Motor neuron (in vitro differentiated cells): ENCODE data around the gene SHFL. TPM values are rescaled to one million over a fixed set of nuclear protein-coding genes. Genes with fewer than 3 reads are reported as not detected.
A peak's percentile ranks its signal among the peaks of the same experiment; 100 is the strongest.

Experiments used
- ATAC-seq, 8 experiments: fragments of 200-7000 bp; cut with Tn5 transposase; replicated peaks in 6 of 8; 2 replicates each; pipeline ENCODE4 v1.8.0; 2021; ENCODE audit warnings: mild to moderate bottlenecking in 8 of 8, moderate library complexity in 8 of 8
- H3K27ac ChIP-seq, 2 donors: fragments of 250-450 bp; sonication (Bioruptor Pico); 2 replicates each; pipeline ENCODE4 v1.9.0; 2021; ENCODE audit warnings: antibody characterized with exemption in 2 of 2, mild to moderate bottlenecking in 2 of 2, moderate library complexity in 1 of 2
- H3K4me1 ChIP-seq, 2 donors: fragments of 250-450 bp; sonication (Bioruptor Pico); replicated peaks in 1 of 2; 2 replicates each; pipeline ENCODE4 v1.6.1; 2021; ENCODE audit warnings: antibody characterized with exemption in 2 of 2, mild to moderate bottlenecking in 2 of 2, moderate library complexity in 1 of 2
- H3K4me3 ChIP-seq, 5 donors: fragments of 250-450 bp; sonication (Bioruptor Pico); 2 replicates each; pipeline ENCODE4 v1.9.0; 2021; ENCODE audit warnings: antibody characterized with exemption in 5 of 5, mild to moderate bottlenecking in 5 of 5, moderate library complexity in 4 of 5
- WGBS, 10 experiments: fragments of 450-650 bp; shearing (Covaris generic); methylation state at CpG; one replicate each; pipeline ENCODE4 v1.0.0; 2022; 5-methylcytosine and 5-hydroxymethylcytosine counted together
- in situ Hi-C, 9 experiments: fragments of 400-800 bp; cut with MboI; loops; one replicate each; pipeline ENCODE4 v1.15.0; 2021; ENCODE audit warnings: low sequenced_read_pairs in 9 of 9, low pct_unique_long_range_greater_than_20kb in 2 of 9; ENCODE audit not compliant: unreplicated experiment in 9 of 9
- total RNA-seq, 8 experiments: library from RNA; unstranded; fragments of 300-600 nt; gene quantifications; 2 replicates each; pipeline versions ENCODE4 v1.2.3 to v1.2.4, GENCODE V29; 2022

Gene SHFL
- total RNA-seq, 8 experiments from 2014 or later: 2.2 to 29.4 (median 12.0) TPM

GRCh38 chr19:10133596-10133995 lies 47.5 kb downstream of the SHFL start:
- H3K27ac ChIP-seq: no peak overlapping the region
- WGBS, 10 experiments: 33 to 100% (median 96%) methylated on average over 1 to 8 of the region's 11 CpGs; no CpG with 5 or more reads in 1 of the 10 experiments
- in situ Hi-C loops: no loop called here
- no peak for ATAC-seq
- no peaks in the 10 kb centered on the region for H3K4me1 ChIP-seq
- H3K4me3 ChIP-seq: no peak overlapping the region

- in situ Hi-C loops: no loop called here
- 100% methylated on average over 1 of the region's 9 CpGs; no CpG with 5 or more reads in 9 of the 10 experiments for WGBS, 10 experiments
- Histone ChIP-seq H3K27ac (no peak overlapping the region), H3K4me3 (no peak overlapping the region), H3K4me1 (no peaks in the 10 kb centered on the region)
- no peak for ATAC-seq
Observed at GRCh38 chr19:10134040-10134439, 47.9 kb downstream of the SHFL start.

DNA sequence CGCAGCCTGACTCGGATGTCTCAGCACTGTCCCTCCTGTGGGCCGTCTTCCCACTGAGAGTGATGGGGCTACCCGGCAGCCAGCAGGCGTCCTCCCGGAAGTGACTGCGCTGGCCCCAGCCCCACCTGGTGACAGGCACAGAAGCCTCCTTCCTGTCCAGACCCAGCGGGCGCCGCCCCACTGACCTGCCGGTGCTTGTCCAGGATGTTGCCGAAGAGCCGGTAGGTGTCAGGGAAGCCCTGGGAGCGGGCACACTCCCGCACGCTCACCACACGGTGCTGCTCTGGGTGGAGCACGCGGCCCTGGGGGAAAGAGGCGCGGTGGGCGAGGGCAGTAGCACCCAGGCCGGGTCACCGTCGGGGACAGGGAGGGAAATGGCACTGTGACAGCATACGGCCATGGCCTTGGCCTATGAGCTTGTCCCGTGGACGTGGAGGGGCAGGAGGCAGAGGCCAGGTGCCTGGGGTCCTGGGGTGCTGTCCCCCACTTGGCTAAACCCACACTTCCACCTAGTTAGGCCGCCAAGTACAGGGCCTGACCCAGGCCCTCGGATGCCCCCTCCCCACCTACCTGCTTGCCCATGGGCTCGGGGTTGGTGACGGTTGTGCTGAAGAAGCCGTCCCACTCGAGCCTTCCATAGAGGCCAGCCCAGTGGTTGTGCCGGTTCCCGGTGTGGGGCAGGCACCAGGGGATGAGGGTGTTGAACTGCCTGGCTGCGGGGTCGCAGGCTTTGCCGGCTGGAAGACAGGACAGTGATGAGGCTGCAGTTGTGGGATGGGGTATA lies 49.6 kb downstream of the SHFL start:
- Histone ChIP-seq H3K4me3 (no peak overlapping the region), H3K27ac (no peak overlapping the region), H3K4me1 (no peaks in the 10 kb centered on the region)
- ATAC-seq: peak in 4 of 8 experiments; percentile 8 to 23 (median 21)
- 67 to 100% (median 96%) methylated on average over 1 to 9 of the region's 39 CpGs; no CpG with 5 or more reads in 5 of the 10 experiments for WGBS, 10 experiments
- in situ Hi-C loops: no loop called here

GRCh38 chr19:10136936-10137335 lies 50.8 kb downstream of the SHFL start:
- Histone ChIP-seq H3K27ac (no peak overlapping the region), H3K4me1 (no peaks in the 10 kb centered on the region), H3K4me3 (no peak overlapping the region)
- no peak for ATAC-seq
- WGBS, 10 experiments: 94 to 100% (median 96%) methylated on average over 1 to 9 of the region's 14 CpGs; no CpG with 5 or more reads in 7 of the 10 experiments
- in situ Hi-C loops: no loop called here

GRCh38 chr19:10137751-10138682 lies 51.9 kb downstream of the SHFL start:
- in situ Hi-C loops: no loop called here
- H3K4me3 ChIP-seq: no peak overlapping the region
- peak in 1 of 8 experiments; percentile 7 for ATAC-seq
- 29 to 100% (median 99%) methylated on average over 1 to 10 of the region's 38 CpGs; no CpG with 5 or more reads in 4 of the 10 experiments for WGBS, 10 experiments
- H3K27ac ChIP-seq: no peak overlapping the region
- H3K4me1 ChIP-seq: no peaks in the 10 kb centered on the region

GRCh38 chr19:10138879-10139795 lies 53.0 kb downstream of the SHFL start:
- no peaks in the 10 kb centered on the region for H3K4me1 ChIP-seq
- ATAC-seq: peak in 1 of 8 experiments; percentile 5
- H3K27ac ChIP-seq: no peak overlapping the region
- in situ Hi-C loops: no loop called here
- WGBS, 10 experiments: 92 to 100% (median 98%) methylated on average over 1 to 4 of the region's 27 CpGs; no CpG with 5 or more reads in 2 of the 10 experiments
- H3K4me3 ChIP-seq: no peak overlapping the region

DNA sequence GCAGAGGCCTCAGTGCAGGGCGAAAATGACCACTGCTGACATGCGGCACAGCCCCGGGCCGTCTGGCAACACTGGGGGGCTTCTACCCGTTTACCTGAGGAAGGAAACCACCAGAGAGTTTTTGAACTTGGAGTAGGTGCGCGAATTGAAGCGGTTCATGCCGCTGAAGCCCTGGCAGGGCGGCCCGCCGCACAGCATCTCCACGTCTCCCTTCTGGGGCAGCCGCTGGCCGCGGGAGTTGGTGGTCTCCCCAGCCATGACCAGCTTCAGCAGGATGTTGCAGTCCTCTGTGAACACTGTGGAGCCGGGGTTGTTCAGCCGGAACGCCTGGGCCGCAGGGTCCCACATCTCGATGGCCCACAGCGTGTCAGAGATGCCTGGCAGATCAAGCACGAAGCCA lies 53.8 kb downstream of the SHFL start:
- Histone ChIP-seq H3K27ac (no peak overlapping the region), H3K4me3 (no peak overlapping the region), H3K4me1 (no peaks in the 10 kb centered on the region)
- in situ Hi-C loops: no loop called here
- 60 to 100% (median 80%) methylated on average over 1 to 4 of the region's 23 CpGs; no CpG with 5 or more reads in 6 of the 10 experiments for WGBS, 10 experiments
- no peak for ATAC-seq

DNA sequence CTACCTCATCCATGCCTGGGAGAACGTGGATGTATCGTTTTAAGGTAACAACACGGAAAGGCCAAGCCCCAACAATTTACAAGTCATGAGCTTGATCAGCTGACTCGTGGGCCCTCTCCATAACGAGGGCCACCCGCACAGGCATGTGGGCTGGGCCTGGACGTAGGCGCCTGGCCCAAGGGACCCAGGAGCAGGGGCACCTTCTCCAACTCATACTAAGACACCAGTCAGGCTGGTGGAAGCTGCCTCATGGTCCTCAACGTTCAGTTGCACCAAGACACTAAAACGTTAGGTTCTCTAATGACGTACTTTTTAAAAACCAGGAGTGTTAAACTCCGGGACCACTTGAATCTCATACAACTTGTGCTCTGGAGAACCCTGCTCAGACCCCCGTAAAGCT lies 55.4 kb downstream of the SHFL start:
- in situ Hi-C loops: no loop called here
- 77 to 90% (median 86%) methylated on average over 1 to 11 of the region's 13 CpGs; no CpG with 5 or more reads in 4 of the 10 experiments for WGBS, 10 experiments
- no peak for ATAC-seq
- Histone ChIP-seq H3K4me1 (no peaks in the 10 kb centered on the region), H3K27ac (no peak overlapping the region), H3K4me3 (no peak overlapping the region)

DNA sequence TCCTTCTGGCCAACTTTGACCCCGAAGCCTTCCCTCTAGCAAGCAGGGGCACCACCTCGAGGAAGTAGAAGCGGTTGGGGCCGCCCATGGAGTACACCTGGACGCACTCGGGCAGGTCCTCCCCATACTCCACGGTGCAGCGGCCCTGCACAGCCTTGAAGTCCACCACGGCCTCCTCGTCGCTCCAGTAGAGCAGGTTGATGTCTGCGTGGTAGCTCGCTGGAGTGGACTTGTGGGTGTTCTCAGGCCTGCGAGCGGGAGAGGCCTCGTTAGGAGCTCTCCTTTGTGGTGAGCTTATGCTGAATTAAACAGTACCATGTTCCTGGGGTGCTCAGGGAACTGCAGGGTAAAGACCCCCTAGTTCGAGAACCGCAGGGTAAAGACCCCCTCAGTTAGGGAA lies 55.9 kb downstream of the SHFL start:
- Histone ChIP-seq H3K4me3 (no peak overlapping the region), H3K4me1 (no peaks in the 10 kb centered on the region), H3K27ac (no peak overlapping the region)
- no peak for ATAC-seq
- in situ Hi-C loops: no loop called here
- WGBS, 10 experiments: 86 to 100% (median 100%) methylated on average over 2 to 8 of the region's 18 CpGs; no CpG with 5 or more reads in 2 of the 10 experiments

Other genes starting within 250 kb of the SHFL start
- 10 to 100 TPM in 6 of 8 experiments, 1 to 10 TPM in 2; 2.1 to 53.1 (median 32.9) TPM for gene OLFM2, start 149.8 kb upstream of the SHFL start, total RNA-seq
- 1 to 10 TPM in 1 of 8 experiments, under 1 TPM in 5, not detected in 2; 0.07 to 5.3 (median 0.19) TPM for gene COL5A3, start 75.8 kb upstream of the SHFL start, total RNA-seq
- 1 to 10 TPM in 1 of 8 experiments, under 1 TPM in 2, not detected in 5; 0.37 to 2.2 (median 0.97) TPM for gene RDH8, start 72.8 kb upstream of the SHFL start, total RNA-seq
- 1 to 10 TPM in 2 of 8 experiments, under 1 TPM in 6; 0.11 to 1.2 (median 0.35) TPM for gene ANGPTL6, start 16.4 kb downstream of the SHFL start, total RNA-seq
- 10 to 100 TPM; 27.2 to 92.1 (median 47.3) TPM for gene PPAN, start 20.0 kb downstream of the SHFL start, total RNA-seq
- gene P2RY11, start 25.4 kb downstream of the SHFL start, total RNA-seq: 10 to 100 TPM in 3 of 8 experiments, 1 to 10 TPM in 5; 2.1 to 12.2 (median 4.9) TPM
- 100 to 1,000 TPM; 180 to 352 (median 242) TPM for gene EIF3G, start 33.6 kb downstream of the SHFL start, total RNA-seq
- 10 to 100 TPM; 16.9 to 92.4 (median 37.4) TPM for gene DNMT1, start 108.6 kb downstream of the SHFL start, total RNA-seq
- gene S1PR2, start 145.0 kb downstream of the SHFL start, total RNA-seq: 10 to 100 TPM in 4 of 8 experiments, 1 to 10 TPM in 4; 1.5 to 14.8 (median 10.1) TPM
- 10 to 100 TPM; 17.9 to 80.5 (median 34.4) TPM for gene MRPL4, start 165.9 kb downstream of the SHFL start, total RNA-seq
- gene ICAM1, start 184.8 kb downstream of the SHFL start, total RNA-seq: 10 to 100 TPM in 4 of 8 experiments, 1 to 10 TPM in 2, under 1 TPM in 2; 0.22 to 72.6 (median 9.7) TPM
- gene ICAM4, start 200.6 kb downstream of the SHFL start, total RNA-seq: under 1 TPM in 1 of 8 experiments, not detected in 7; 0.14 TPM
- 10 to 100 TPM in 2 of 8 experiments, 1 to 10 TPM in 5, under 1 TPM in 1; 0.71 to 33.1 (median 4.8) TPM for gene ICAM5, start 203.6 kb downstream of the SHFL start, total RNA-seq
- gene ZGLP1, start 223.5 kb downstream of the SHFL start, total RNA-seq: 1 to 10 TPM; 3.4 to 7.2 (median 4.4) TPM
- 10 to 100 TPM; 12.7 to 37.8 (median 18.8) TPM for gene FDX2, start 229.7 kb downstream of the SHFL start, total RNA-seq
- gene RAVER1, start 247.2 kb downstream of the SHFL start, total RNA-seq: 10 to 100 TPM in 3 of 8 experiments, 1 to 10 TPM in 5; 4.3 to 31.8 (median 8.1) TPM